IMR-90 (cell line): ENCODE results near the gene GPR158. TPM values are rescaled to one million over a fixed set of nuclear protein-coding genes. Genes with fewer than 3 reads are reported as not detected.

Experiments used
- ATAC-seq: fragments of 200-7000 bp; cut with Tn5 transposase; 2 replicates; pipeline ENCODE4 v1.9.1; 2020; ENCODE audit warnings: low read depth, mild to moderate bottlenecking, moderate library complexity
- BruUV-seq: library from RNA; stranded (reverse); fragments of 400-500 nt; replicated peaks from 2 replicates; lab custom pipeline; 2021; lab: Mats Ljungman, UMichigan
- CTCF ChIA-PET: fragments of 300-600 bp; formaldehyde crosslinking; extraction: SDS; loops from one replicate; lab custom pipeline; 2021; ENCODE audit warnings: antibody characterized with exemption; lab: Yijun Ruan, JAX
- POLR2A ChIA-PET: fragments of 300-600 bp; sonication (Branson Sonifier 250); formaldehyde crosslinking; loops from one replicate; lab custom pipeline; 2022; ENCODE audit warnings: antibody characterized with exemption; ENCODE audit not compliant: unreplicated experiment; lab: Charles Lee
- DNase-seq: peaks from one replicate; pipeline ENCODE4 v3.0.0; 2013
- H2AFZ ChIP-seq: replicated peaks from 2 replicates; pipeline ENCODE3; 2013; ENCODE audit warnings: low read length, mild to moderate bottlenecking; ENCODE audit not compliant: poor library complexity
- H2AK5ac ChIP-seq: 2 replicates; pipeline ENCODE4 v1.6.1; 2013; ENCODE audit warnings: low read depth, low read length, inconsistent platforms
- H2AK9ac ChIP-seq: replicated peaks from 2 replicates; pipeline ENCODE3; 2013; ENCODE audit warnings: mild to moderate bottlenecking, low read depth, low read length, moderate library complexity; ENCODE audit not compliant: poor library complexity
- H2BK120ac ChIP-seq: 2 replicates; pipeline ENCODE4 v1.6.1; 2013; ENCODE audit warnings: low read depth, low read length, inconsistent platforms
- H2BK15ac ChIP-seq: 3 replicates; pipeline ENCODE4 v1.6.1; 2013; ENCODE audit warnings: low read depth, low read length, inconsistent platforms
- H2BK20ac ChIP-seq: 2 replicates; pipeline ENCODE4 v1.6.1; 2013; ENCODE audit warnings: low read depth, mild to moderate bottlenecking, inconsistent platforms, low read length, moderate library complexity
- H2BK5ac ChIP-seq: 2 replicates; pipeline ENCODE4 v1.6.1; 2013; ENCODE audit warnings: mild to moderate bottlenecking, low read depth, low read length, inconsistent platforms; ENCODE audit not compliant: poor library complexity, severe bottlenecking
- H3K14ac ChIP-seq: replicated peaks from 2 replicates; pipeline ENCODE4 v1.6.1; 2013; ENCODE audit warnings: low read depth, low read length, inconsistent platforms
- H3K18ac ChIP-seq: 2 replicates; pipeline ENCODE4 v1.6.1; 2013; ENCODE audit warnings: low read depth, low read length, control low read depth
- H3K23ac ChIP-seq: 2 replicates; pipeline ENCODE4 v1.6.1; 2013; ENCODE audit warnings: low read depth, low read length, inconsistent platforms
- H3K27ac ChIP-seq: 2 replicates; pipeline ENCODE4 v1.5.1; 2013; ENCODE audit warnings: mild to moderate bottlenecking, control low read depth, low read length; ENCODE audit not compliant: insufficient read depth
- H3K27me3 ChIP-seq: 2 replicates; pipeline ENCODE4 v1.6.1; 2013; ENCODE audit warnings: low read length; ENCODE audit not compliant: control insufficient read depth, insufficient read depth
- H3K36me3 ChIP-seq: 2 replicates; pipeline ENCODE4 v1.6.1; 2013; ENCODE audit warnings: low read length, mixed read lengths; ENCODE audit not compliant: control insufficient read depth, insufficient read depth
- H3K4ac ChIP-seq: 2 replicates; pipeline ENCODE4 v1.6.1; 2013; ENCODE audit warnings: low read depth, low read length, inconsistent platforms
- H3K4me1 ChIP-seq: 2 replicates; pipeline ENCODE4 v1.6.1; 2013; ENCODE audit warnings: low read length, mixed read lengths; ENCODE audit not compliant: control insufficient read depth, insufficient read depth
- H3K4me2 ChIP-seq: 2 replicates; pipeline ENCODE4 v1.6.1; 2013; ENCODE audit warnings: low read depth, mild to moderate bottlenecking, control low read depth, low read length, moderate library complexity
- H3K4me3 ChIP-seq: 2 replicates; pipeline ENCODE4 v1.5.1; 2013; ENCODE audit warnings: low read depth, mild to moderate bottlenecking, control low read depth, low read length, moderate library complexity; ENCODE audit not compliant: insufficient read depth
- H3K56ac ChIP-seq: 2 replicates; pipeline ENCODE4 v1.6.1; 2013; ENCODE audit warnings: low read length, inconsistent platforms; ENCODE audit not compliant: insufficient read depth; ENCODE audit errors: extremely low read depth
- H3K79me1 ChIP-seq, 2 experiments: 2 replicates each; pipeline ENCODE4 v1.6.1; 2013; ENCODE audit warnings: low read length in 2 of 2, inconsistent platforms in 1 of 2, low read depth in 1 of 2
- H3K9ac ChIP-seq: 2 replicates; pipeline ENCODE4 v1.6.1; 2013; ENCODE audit warnings: low read depth, low read length, control low read depth
- H3K9me1 ChIP-seq: 2 replicates; pipeline ENCODE4 v1.6.1; 2013; ENCODE audit warnings: low read length, inconsistent platforms; ENCODE audit not compliant: insufficient read depth
- H3K9me3 ChIP-seq: 2 replicates; pipeline ENCODE4 v1.6.1; 2013; ENCODE audit warnings: low read length; ENCODE audit not compliant: control insufficient read depth, insufficient read depth
- H4K20me1 ChIP-seq: 2 replicates; pipeline ENCODE4 v1.6.1; 2013; ENCODE audit warnings: low read length, inconsistent platforms; ENCODE audit not compliant: insufficient read depth
- H4K5ac ChIP-seq: 2 replicates; pipeline ENCODE4 v1.6.1; 2013; ENCODE audit warnings: mild to moderate bottlenecking, low read depth, low read length, control low read depth
- H4K8ac ChIP-seq, 2 experiments: 2 replicates each; pipeline ENCODE4 v1.6.1; 2013; ENCODE audit warnings: low read depth in 2 of 2, low read length in 2 of 2, control low read depth in 1 of 2, inconsistent platforms in 1 of 2
- H4K91ac ChIP-seq: 2 replicates; pipeline ENCODE4 v1.6.1; 2013; ENCODE audit warnings: low read depth, low read length, inconsistent platforms; ENCODE audit not compliant: insufficient read depth
- BHLHE40 ChIP-seq: fragments of 150-350 bp; IDR thresholded peaks from 2 replicates; pipeline ENCODE4 v1.6.1; 2016; ENCODE audit warnings: mild to moderate bottlenecking, low read depth, low read length
- CEBPB ChIP-seq: IDR thresholded peaks from 2 replicates; pipeline ENCODE4 v1.6.1; 2012; ENCODE audit warnings: low read depth, low read length, improper control_type of control experiment
- CHD1 ChIP-seq: IDR thresholded peaks from 2 replicates; pipeline ENCODE4 v1.6.1; 2012; ENCODE audit warnings: low read depth, low read length, improper control_type of control experiment
- CTCF ChIP-seq: conservative IDR thresholded peaks from 2 replicates; pipeline ENCODE4 v1.5.1; 2012; ENCODE audit warnings: mild to moderate bottlenecking, low read depth, low read length, improper control_type of control experiment
- ELK1 ChIP-seq: fragments of 150-350 bp; IDR thresholded peaks from 2 replicates; pipeline ENCODE4 v1.6.1; 2016; ENCODE audit warnings: low read depth, mild to moderate bottlenecking, low read length, moderate library complexity, borderline replicate concordance
- FOS ChIP-seq: fragments of 150-350 bp; IDR thresholded peaks from 2 replicates; pipeline ENCODE4 v1.6.1; 2016; ENCODE audit warnings: low read depth, low read length
- MAFK ChIP-seq: IDR thresholded peaks from 2 replicates; pipeline ENCODE4 v1.6.1; 2012; ENCODE audit warnings: low read depth, low read length, improper control_type of control experiment
- MAZ ChIP-seq: IDR thresholded peaks from 2 replicates; pipeline ENCODE4 v1.6.1; 2012; ENCODE audit warnings: low read depth, mild to moderate bottlenecking, low read length, improper control_type of control experiment, moderate library complexity, borderline replicate concordance
- MXI1 ChIP-seq: IDR thresholded peaks from 2 replicates; pipeline ENCODE4 v1.6.1; 2012; ENCODE audit warnings: low read depth, mild to moderate bottlenecking, low read length, moderate library complexity, borderline replicate concordance
- NFE2L2 ChIP-seq: fragments of 150-350 bp; IDR thresholded peaks from 2 replicates; pipeline ENCODE4 v1.6.1; 2016; ENCODE audit warnings: low read depth, mild to moderate bottlenecking, low read length
- POLR2A ChIP-seq: IDR thresholded peaks from 2 replicates; pipeline ENCODE4 v1.6.1; 2012; ENCODE audit warnings: mild to moderate bottlenecking, low read depth, low read length
- RAD21 ChIP-seq: IDR thresholded peaks from 2 replicates; pipeline ENCODE4 v1.6.1; 2012; ENCODE audit warnings: low read length, improper control_type of control experiment
- RCOR1 ChIP-seq: IDR thresholded peaks from 2 replicates; pipeline ENCODE4 v1.6.1; 2012; ENCODE audit warnings: mild to moderate bottlenecking, low read length, improper control_type of control experiment; ENCODE audit not compliant: insufficient replicate concordance
- RFX5 ChIP-seq: IDR thresholded peaks from 2 replicates; pipeline ENCODE4 v1.8.0; 2012; ENCODE audit warnings: low read depth, mild to moderate bottlenecking, low read length, moderate library complexity
- SMC3 ChIP-seq: fragments of 150-350 bp; IDR thresholded peaks from 2 replicates; pipeline ENCODE4 v1.6.1; 2016; ENCODE audit warnings: low read depth, mild to moderate bottlenecking, antibody characterized with exemption, low read length, moderate library complexity
- USF2 ChIP-seq: fragments of 150-350 bp; IDR thresholded peaks from 2 replicates; pipeline ENCODE4 v1.6.1; 2017; ENCODE audit warnings: mild to moderate bottlenecking, antibody characterized with exemption, low read length, low read depth
- WGBS, 2 experiments: methylation state at CpG; one replicate each; pipeline versions ENCODE4 v1.1.5 to v1.1.7; 2013; ENCODE audit warnings: missing lambda C conversion rate in 2 of 2; ENCODE audit not compliant: insufficient read length in 1 of 2; ENCODE audit errors: extremely low coverage in 2 of 2; 5-methylcytosine and 5-hydroxymethylcytosine counted together
- dilution Hi-C: fragments of 300-500 bp; cut with HindIII; formaldehyde crosslinking; loops from one replicate; pipeline ENCODE4 v1.14.3; 2018; ENCODE audit warnings: low sequenced_read_pairs; ENCODE audit not compliant: unreplicated experiment
- in situ Hi-C: fragments of 300-500 bp; cut with MboI; formaldehyde crosslinking; loops from 3 replicates; pipeline ENCODE4 v1.14.3; 2019; ENCODE audit warnings: low sequenced_read_pairs, inconsistent platforms, mixed read lengths
- intact Hi-C: fragments of 100-400 bp; cut with micrococcal nuclease; formaldehyde crosslinking; loops from 2 replicates; pipeline ENCODE4 v1.10.0; 2022
- polyA plus RNA-seq, 3 experiments: library from polyadenylated mRNA; depleted of rRNA; stranded (reverse); fragments of >200 nt; gene quantifications; 2 replicates each; pipeline ENCODE4 v1.2.3, GENCODE V29; 2012; ENCODE audit warnings: low replicate concordance in 1 of 3
- total RNA-seq: library from RNA; depleted of rRNA; stranded (reverse); fragments of >200 nt; gene quantifications from 2 replicates; pipeline ENCODE4 v1.2.3, GENCODE V29; 2012

Gene GPR158
- total and polyA plus RNA-seq, 2 of the 4 experiments (the other 2 are of a cell fraction): not detected

GRCh38 chr10:25501912-25502311, 327.1 kb downstream of the GPR158 start:
- Histone ChIP-seq H2BK120ac (no peak overlapping the region), H4K8ac (no peak overlapping the region), H3K27me3 (no peaks in the 10 kb centered on the region), H3K79me1 (no peaks in the 10 kb centered on the region), H4K20me1 (no peaks in the 10 kb centered on the region), H3K4me3 (no peak overlapping the region), H2AFZ (no peak overlapping the region), H3K9me3 (peaks cover 14% of the 10 kb centered on the region), H3K14ac (no peak overlapping the region), H2BK20ac (no peak overlapping the region), H2BK5ac (no peak overlapping the region), H3K56ac (no peak overlapping the region), H4K91ac (no peak overlapping the region), H3K9ac (no peak overlapping the region), H2BK15ac (no peak overlapping the region), H3K4me2 (no peak overlapping the region), H3K23ac (no peak overlapping the region), H3K18ac (no peak overlapping the region), H3K4me1 (no peaks in the 10 kb centered on the region), H4K5ac (no peak overlapping the region), H3K36me3 (no peaks in the 10 kb centered on the region), H3K9me1 (no peaks in the 10 kb centered on the region), H2AK9ac (no peak overlapping the region), H3K4ac (no peak overlapping the region), H3K27ac (no peak overlapping the region), H2AK5ac (no peak overlapping the region)
- WGBS, 2 experiments: 42% methylated on average over 3 of the region's 4 CpGs; no CpG with 5 or more reads in 1 of the 2 experiments
- ChIA-PET CTCF (no interaction called here), POLR2A (no interaction called here)
- intact Hi-C loops: no loop called here
- DNase-seq (no peak), ATAC-seq (no peak)
- no peak for TF ChIP-seq CTCF
- TF ChIP-seq MXI1: no peak
- TF ChIP-seq POLR2A: no peak
- TF ChIP-seq ELK1: no peak
- TF ChIP-seq CHD1: no peak
- TF ChIP-seq CEBPB: no peak
- no peak for TF ChIP-seq NFE2L2
- no peak for TF ChIP-seq BHLHE40
- no peak for TF ChIP-seq USF2
- no peak for TF ChIP-seq MAZ
- no peak for TF ChIP-seq MAFK
- TF ChIP-seq SMC3: no peak
- no peak for TF ChIP-seq RFX5
- TF ChIP-seq RCOR1: no peak
- no peak for TF ChIP-seq RAD21
- TF ChIP-seq FOS: no peak
- no TSS peak for BruUV-seq
- in situ Hi-C loops: no loop called here
- dilution Hi-C loops: no loop called here
